GM21367 (cell line): ENCODE results near the gene COMT.

Experiments
- ATAC-seq: cut with Tn5 transposase; IDR thresholded peaks from one replicate; pipeline ENCODE4 v1.9.1; 2021; ENCODE audit not compliant: unreplicated experiment

The COMT gene

DNA sequence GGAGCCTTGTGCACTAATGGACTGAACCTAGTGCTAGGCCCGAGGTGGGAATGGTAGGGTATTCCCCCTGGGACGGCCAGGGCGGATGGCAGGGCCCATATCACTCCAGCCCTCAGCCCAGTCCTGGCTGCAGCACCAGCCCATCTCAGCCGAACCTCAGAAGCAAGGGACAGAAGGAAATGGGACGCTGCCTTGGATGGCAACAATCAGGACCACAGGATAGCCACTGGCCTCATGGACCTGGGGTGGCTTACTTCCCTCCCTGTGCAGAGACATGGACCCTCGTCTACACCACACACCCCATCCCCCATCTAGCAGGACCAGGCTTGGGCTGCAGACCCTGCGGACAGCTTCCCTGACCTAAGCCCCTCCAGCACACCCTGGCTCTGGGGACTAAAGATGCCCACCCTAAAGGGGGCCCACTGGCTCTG, 50.9 kb downstream of the COMT start:
- ATAC-seq: no peak

GRCh38 chr22:19992921-19993355, 51.4 kb downstream of the COMT start:
- ATAC-seq: no peak

- ATAC-seq: no peak
Measured at GRCh38 chr22:19993926-19994325, 52.4 kb downstream of the COMT start.

DNA sequence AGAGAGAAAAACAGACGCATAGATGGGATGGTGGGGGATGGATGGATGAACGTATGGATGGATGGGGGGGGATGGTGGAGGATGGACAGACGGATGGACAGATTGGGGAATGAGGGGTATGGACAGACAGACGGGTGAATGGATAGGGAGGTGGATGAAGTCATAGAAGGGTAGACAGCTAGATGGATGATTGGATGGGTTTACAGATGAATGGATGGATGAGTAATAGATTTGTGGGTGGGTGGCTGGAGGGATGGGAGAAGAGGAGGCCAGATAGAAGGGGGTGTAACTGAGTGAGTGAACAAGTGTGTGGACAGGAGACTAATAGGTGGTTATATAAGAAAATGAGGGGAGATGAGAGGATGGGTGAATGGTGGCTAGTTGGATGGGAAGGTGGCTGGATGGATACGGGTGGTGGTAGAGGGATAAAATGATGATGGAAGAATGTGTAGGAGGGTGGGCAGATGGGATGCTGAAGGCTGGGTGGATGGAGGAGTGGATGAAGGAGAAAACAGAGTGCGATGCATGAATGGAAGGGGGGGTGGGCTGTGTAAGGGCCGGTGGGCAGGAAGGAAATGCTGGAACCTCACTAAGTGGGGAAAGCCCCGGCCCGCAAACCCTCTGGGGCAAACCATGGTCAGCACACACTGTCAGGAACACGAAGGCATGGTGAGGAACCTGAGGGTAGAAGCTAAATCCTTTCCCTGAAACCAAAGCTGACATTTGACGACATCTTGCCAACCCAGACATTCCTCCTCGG, 53.5 kb downstream of the COMT start:
- ATAC-seq: no peak

DNA sequence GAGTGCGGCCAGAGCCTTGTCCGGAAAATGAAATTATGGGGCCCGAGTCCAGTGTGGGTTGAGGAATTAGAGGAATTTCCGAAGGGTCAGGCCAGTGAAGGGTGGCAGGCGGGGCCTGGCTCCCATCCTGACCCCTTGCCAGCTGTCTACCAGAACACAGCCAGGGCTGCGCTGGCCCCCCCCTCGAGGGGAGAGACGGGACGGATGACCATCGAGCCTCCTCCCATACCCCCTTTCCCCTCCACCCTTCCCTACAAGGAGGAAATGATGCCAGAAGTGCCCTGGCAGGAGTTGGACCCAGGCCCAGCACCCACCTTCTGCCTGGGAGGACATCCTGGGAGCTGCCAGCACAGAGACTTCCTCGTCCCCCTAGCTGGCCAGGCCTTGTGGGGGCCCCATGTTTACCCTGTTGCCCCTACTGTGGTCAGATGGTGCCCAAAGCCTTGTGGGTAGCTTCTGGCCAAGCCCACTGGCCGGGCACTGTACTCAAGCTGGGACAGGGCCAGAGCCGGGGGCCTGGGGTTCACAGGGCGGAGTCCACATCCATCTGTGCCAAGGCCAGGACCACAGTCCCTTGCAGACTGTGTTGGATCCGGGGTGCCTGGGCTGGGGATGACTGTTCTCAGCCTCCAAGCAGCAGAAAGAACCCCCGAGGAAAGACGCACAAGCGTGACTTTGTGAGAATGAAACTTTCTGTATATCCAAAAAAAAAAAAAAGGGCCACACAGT, 54.2 kb downstream of the COMT start:
- ATAC-seq: no peak

GRCh38 chr22:19996694-19997384, 55.3 kb downstream of the COMT start:
- no peak for ATAC-seq

- ATAC-seq: no peak
Measured at GRCh38 chr22:19997561-19998231, 56.1 kb downstream of the COMT start.

DNA sequence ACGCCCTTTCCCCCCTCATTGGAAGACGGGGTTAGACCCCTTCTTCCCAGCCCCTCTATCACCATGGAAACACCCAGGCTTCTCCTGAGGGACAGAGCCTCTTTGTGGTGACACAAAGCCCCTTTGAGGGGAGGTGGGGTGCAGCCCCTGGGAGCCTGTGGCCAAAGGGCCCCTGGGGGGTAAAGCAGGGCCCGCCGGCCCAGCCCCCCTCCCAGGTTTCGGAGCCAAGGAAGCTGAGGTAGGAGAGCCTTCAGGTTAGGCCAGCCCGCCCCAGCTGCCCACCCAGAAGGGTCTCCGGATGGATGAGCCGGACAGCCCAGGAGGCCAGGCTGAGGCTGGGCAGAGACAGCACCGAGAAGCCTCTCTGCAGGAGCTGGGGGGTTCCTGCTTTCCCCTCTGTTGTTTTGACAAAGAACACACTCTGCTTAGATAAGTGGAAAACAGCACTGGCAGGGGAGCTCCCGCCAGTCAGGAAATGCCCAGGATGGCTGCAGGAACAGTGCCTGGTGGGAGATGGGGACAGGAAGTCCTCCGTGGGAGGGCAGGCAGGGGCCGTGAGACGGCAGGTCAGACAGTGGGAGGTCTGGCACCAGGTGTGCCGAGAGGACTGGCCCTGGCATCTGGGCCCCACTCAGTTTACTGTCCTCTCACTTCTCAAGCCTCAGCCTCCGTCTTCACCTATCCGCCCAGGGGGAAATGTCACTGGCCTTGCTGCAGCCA, 56.8 kb downstream of the COMT start:
- ATAC-seq: no peak

GRCh38 chr22:19998991-19999820, 57.6 kb downstream of the COMT start:
- ATAC-seq: no peak

GRCh38 chr22:20000246-20001081, 58.9 kb downstream of the COMT start:
- ATAC-seq: no peak

DNA sequence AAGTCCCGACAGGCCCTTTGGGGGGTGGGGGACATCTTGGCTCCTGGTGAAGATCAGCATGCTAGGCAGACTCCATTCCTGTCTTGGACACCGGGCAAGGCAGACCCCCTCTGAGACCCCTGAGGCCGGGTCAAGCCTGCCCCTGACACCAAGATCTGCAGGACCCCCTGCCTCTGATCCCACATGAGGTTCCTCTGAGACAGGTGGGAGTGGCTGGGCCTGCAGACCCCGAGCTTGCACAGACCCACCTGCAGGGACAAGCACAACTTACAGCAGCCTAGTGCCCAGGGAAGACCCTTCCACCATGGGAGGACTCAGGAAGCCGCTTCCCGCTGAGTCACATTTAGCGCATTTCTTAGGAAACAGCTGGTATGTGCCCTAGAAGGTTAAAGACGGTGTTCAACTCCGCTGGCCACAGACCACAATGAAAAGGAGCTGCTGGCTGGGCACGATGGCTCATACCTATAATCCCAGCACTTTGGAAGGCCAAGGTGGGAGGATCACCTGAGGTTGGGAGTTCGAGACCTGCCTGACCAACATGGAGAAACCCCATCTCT, 59.6 kb downstream of the COMT start:
- ATAC-seq: no peak

DNA sequence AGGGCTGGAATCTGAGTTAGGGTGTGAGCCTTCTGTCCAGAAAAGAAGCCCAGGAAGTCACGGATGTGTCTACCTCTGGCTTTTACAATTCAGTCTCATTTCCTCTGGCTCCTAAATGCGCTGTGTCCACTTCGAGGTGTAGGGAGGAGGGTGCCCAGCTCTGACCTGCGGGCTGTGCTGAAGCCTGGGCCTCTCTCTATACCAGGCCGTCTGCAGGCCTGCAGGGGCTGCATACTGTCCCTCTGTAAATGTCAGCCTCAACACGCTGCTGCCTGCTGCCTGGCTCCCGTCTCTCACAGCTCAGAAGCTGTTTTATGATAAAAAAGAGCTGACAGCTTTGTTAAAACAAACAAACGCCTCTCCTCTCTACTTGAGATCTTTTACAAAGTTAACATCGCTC, 60.6 kb downstream of the COMT start:
- no peak for ATAC-seq

GRCh38 chr22:20002636-20003035, 61.1 kb downstream of the COMT start:
- ATAC-seq: no peak

- ATAC-seq: no peak
Measured at GRCh38 chr22:20003304-20003703, 61.7 kb downstream of the COMT start.

- ATAC-seq: no peak
Measured at GRCh38 chr22:20004464-20004863, 62.9 kb downstream of the COMT start.

DNA sequence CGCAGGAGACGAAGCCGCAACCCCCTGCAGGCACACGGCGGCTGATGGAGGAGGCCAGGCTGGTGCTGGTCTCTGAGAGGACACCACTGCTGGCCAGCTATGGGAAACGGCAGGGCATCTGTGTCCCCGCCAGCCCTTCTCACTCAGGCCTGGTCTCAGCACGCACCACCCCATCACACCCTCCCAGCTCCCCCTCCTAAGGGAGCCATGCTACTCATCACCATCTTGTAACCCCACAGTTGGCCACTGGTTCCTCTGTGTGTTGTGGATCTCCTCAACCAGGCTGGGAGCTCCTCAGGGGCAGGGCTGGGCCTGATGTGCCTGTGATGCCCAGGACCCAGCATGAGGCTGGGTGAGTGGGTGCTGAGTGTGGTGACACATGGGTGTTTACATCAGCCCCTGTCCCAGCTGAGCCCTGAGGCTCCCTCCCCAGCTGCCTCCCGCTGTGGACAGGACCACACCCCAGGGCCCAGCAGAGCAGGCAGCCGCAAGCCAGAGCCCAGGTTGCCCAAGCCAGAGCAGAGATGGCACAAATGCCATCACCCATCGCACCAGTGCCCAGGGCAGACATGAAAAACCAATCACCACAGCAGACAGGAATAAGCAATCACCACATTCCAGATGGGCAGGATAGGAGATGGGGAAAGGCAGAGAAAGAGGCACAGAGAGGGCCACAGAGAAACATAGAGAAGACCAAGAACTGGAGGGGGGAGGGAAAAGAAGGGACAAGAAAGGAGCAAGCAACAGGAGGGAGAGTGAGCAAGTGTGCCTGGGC, 66.8 kb downstream of the COMT start:
- ATAC-seq: no peak

GRCh38 chr22:20009018-20009491, 67.5 kb downstream of the COMT start:
- no peak for ATAC-seq
